Uterus (tissue), 2 donors: ENCODE data around the gene ECI1.

Experiments used
- CTCF ChIP-seq, 4 experiments: fragments of 200-600 bp in 2 of 4; fragments of 450-650 bp in 2 of 4; sonication (generic) in 2 of 4; IDR thresholded peaks; one replicate each; pipeline ENCODE4 v1.5.1; 2016 to 2019; ENCODE audit warnings: antibody characterized with exemption in 4 of 4, mild to moderate bottlenecking in 2 of 4, moderate library complexity in 1 of 4
- POLR2A ChIP-seq, 2 donors: fragments of 450-650 bp; IDR thresholded peaks; one replicate each; pipeline ENCODE4 v1.6.1; 2016; ENCODE audit warnings: antibody characterized with exemption in 2 of 2, mild to moderate bottlenecking in 1 of 2, moderate library complexity in 1 of 2

- TF ChIP-seq CTCF (IDR thresholded peaks at IDR 0.05), result peak in 2 of 4 experiments; percentile 16 to 37
- TF ChIP-seq POLR2A (IDR thresholded peaks at IDR 0.05), result peak; percentile 42 to 88
Observed at GRCh38 chr16:2205104-2205966, 46.1 kb downstream of the ECI1 start, which contains the start of gene MLST8.
